Neural cell (in vitro differentiated cells): ENCODE results near the gene CD247. TPM values are rescaled to one million over a fixed set of nuclear protein-coding genes. Genes with fewer than 3 reads are reported as not detected.

Source experiments
- H2AFZ ChIP-seq: fragments of 200-600, 300-800 bp; sonication (generic), shearing (Covaris generic); 2 replicates; pipeline ENCODE4 v1.6.0; 2014; ENCODE audit warnings: low read depth, mild to moderate bottlenecking, antibody characterized with exemption, low read length, moderate library complexity
- H3F3A ChIP-seq: fragments of 200-600 bp; shearing (Covaris generic); 2 replicates; pipeline ENCODE4 v1.6.1; 2016; ENCODE audit warnings: mild to moderate bottlenecking, moderate library complexity, mixed read lengths, antibody characterized with exemption, low read length; ENCODE audit not compliant: insufficient read depth, poor library complexity, severe bottlenecking
- H3K27ac ChIP-seq: fragments of 200-600, 300-800 bp; sonication (generic), shearing (Covaris generic); 2 replicates; pipeline ENCODE4 v1.5.1; 2014; ENCODE audit warnings: mild to moderate bottlenecking, low read length, moderate library complexity
- H3K27me3 ChIP-seq: fragments of 300-800, 200-600 bp; sonication (generic), shearing (Covaris generic); 2 replicates; pipeline ENCODE4 v1.6.0; 2014; ENCODE audit warnings: mild to moderate bottlenecking, low read depth, low read length, moderate library complexity; ENCODE audit not compliant: insufficient read depth
- H3K36me3 ChIP-seq: fragments of 300-800, 200-600 bp; sonication (generic), shearing (Covaris generic); 2 replicates; pipeline ENCODE4 v1.5.1; 2014; ENCODE audit warnings: mild to moderate bottlenecking, antibody characterized with exemption, low read length, moderate library complexity; ENCODE audit not compliant: insufficient read depth
- H3K4me2 ChIP-seq: fragments of 300-800, 200-600 bp; sonication (generic), shearing (Covaris generic); 2 replicates; pipeline ENCODE4 v1.6.0; 2014; ENCODE audit warnings: mild to moderate bottlenecking, low read length
- H3K4me3 ChIP-seq: fragments of 300-800, 200-600 bp; sonication (generic), shearing (Covaris generic); 2 replicates; pipeline ENCODE4 v1.5.1; 2014; ENCODE audit warnings: mild to moderate bottlenecking, low read length, moderate library complexity
- H3K79me2 ChIP-seq: fragments of 200-600 bp; shearing (Covaris generic); replicated peaks from 2 replicates; pipeline ENCODE4 v1.6.0; 2014; ENCODE audit warnings: mild to moderate bottlenecking, low read length, moderate library complexity; ENCODE audit not compliant: insufficient read depth
- H3K9ac ChIP-seq: fragments of 300-800, 200-600 bp; sonication (generic), shearing (Covaris generic); 2 replicates; pipeline ENCODE4 v1.6.1; 2016; ENCODE audit warnings: mild to moderate bottlenecking, low read length, mixed read lengths
- H3K9me2 ChIP-seq: fragments of 200-600 bp; shearing (Covaris generic); 2 replicates; pipeline ENCODE4 v1.6.1; 2016; ENCODE audit warnings: mild to moderate bottlenecking, low read length, mixed read lengths; ENCODE audit not compliant: insufficient read depth
- H3K9me3 ChIP-seq: fragments of 200-600, 300-800 bp; sonication (generic), shearing (Covaris generic); 2 replicates; pipeline ENCODE4 v1.6.1; 2016; ENCODE audit warnings: mild to moderate bottlenecking, mixed run types, low read length, moderate library complexity, mixed read lengths
- H4K20me1 ChIP-seq: fragments of 200-600 bp; shearing (Covaris generic); 2 replicates; pipeline ENCODE4 v1.6.1; 2016; ENCODE audit warnings: mild to moderate bottlenecking, mixed run types; ENCODE audit not compliant: insufficient read depth
- EP300 ChIP-seq: fragments of 450-650 bp; conservative IDR thresholded peaks from 2 replicates; pipeline ENCODE4 v1.6.1; 2014; ENCODE audit warnings: antibody characterized with exemption, mild to moderate bottlenecking, moderate library complexity; ENCODE audit not compliant: poor library complexity, severe bottlenecking
- EZH2 ChIP-seq: fragments of 200-600, 300-800 bp; shearing (Covaris generic), sonication (generic); IDR thresholded peaks from 2 replicates; pipeline ENCODE4 v1.6.1; 2014; ENCODE audit warnings: antibody characterized with exemption, low read length, borderline replicate concordance, mild to moderate bottlenecking; ENCODE audit not compliant: insufficient read depth, poor library complexity, severe bottlenecking
- MXI1 ChIP-seq: fragments of 450-650 bp; conservative IDR thresholded peaks from 2 replicates; pipeline ENCODE4 v1.6.1; 2014; ENCODE audit warnings: antibody characterized with exemption, mild to moderate bottlenecking; ENCODE audit not compliant: poor library complexity, severe bottlenecking
- POLR2AphosphoS5 ChIP-seq: IDR thresholded peaks from 2 replicates; pipeline ENCODE4 v1.6.1; 2012
- RAD21 ChIP-seq: fragments of 450-650 bp; conservative IDR thresholded peaks from 2 replicates; pipeline ENCODE4 v1.6.1; 2014; ENCODE audit warnings: antibody characterized with exemption, mild to moderate bottlenecking, moderate library complexity
- SMC3 ChIP-seq: fragments of 450-650 bp; conservative IDR thresholded peaks from 2 replicates; pipeline ENCODE4 v1.6.1; 2014; ENCODE audit warnings: antibody characterized with exemption, mild to moderate bottlenecking, moderate library complexity; ENCODE audit not compliant: poor library complexity
- TAF1 ChIP-seq: IDR thresholded peaks from 2 replicates; pipeline ENCODE4 v1.6.1; 2012; ENCODE audit warnings: low read depth
- polyA plus RNA-seq: library from polyadenylated mRNA; depleted of rRNA; stranded (reverse); fragments of >200 nt; gene quantifications from 2 replicates; pipeline ENCODE4 v1.2.3, GENCODE V29; 2014
- TF ChIP-seq, protein P1 (sequence below): fragments of 450-650 bp; IDR thresholded peaks from 2 replicates; pipeline ENCODE4 v1.5.1; 2014; ENCODE audit warnings: antibody characterized with exemption, mild to moderate bottlenecking, moderate library complexity; ENCODE audit not compliant: poor library complexity, severe bottlenecking
- TF ChIP-seq, protein P2 (sequence below): IDR thresholded peaks from 2 replicates; pipeline ENCODE4 v1.6.1; 2012; ENCODE audit warnings: borderline replicate concordance

The CD247 gene
- polyA plus RNA-seq, 1 donor from 2014 or later: not detected

DNA sequence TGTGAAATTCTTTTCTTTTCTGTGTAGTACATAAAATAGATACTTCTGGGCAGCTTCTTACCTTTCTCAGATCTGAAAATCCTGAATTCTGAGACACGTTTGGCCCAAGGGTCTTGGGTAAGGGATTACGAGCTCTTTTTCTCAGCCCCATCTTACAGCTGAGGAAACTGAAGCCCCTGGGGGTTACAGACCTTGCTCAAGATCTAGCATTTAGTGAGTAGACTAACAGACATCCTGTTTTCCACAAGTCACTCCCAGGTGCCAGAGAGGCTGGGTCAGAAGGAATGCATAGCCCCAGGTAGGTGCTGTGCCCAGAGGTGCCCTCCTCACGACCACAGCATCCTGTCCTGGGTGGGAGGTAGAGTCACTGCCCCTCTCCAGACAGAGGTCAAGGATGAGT is 48.4 kb upstream of the CD247 start:
- Histone ChIP-seq H3F3A (no peaks in the 10 kb centered on the region), H3K9me2 (no peaks in the 10 kb centered on the region), H2AFZ (no peak overlapping the region), H3K4me2 (no peak overlapping the region), H3K9me3 (no peaks in the 10 kb centered on the region), H3K36me3 (no peaks in the 10 kb centered on the region), H3K4me3 (no peak overlapping the region), H3K27me3 (no peaks in the 10 kb centered on the region), H4K20me1 (no peaks in the 10 kb centered on the region), H3K9ac (no peak overlapping the region), H3K27ac (no peak overlapping the region), H3K79me2 (no peaks in the 10 kb centered on the region)
- no peak for TF ChIP-seq EZH2
- TF ChIP-seq SMC3: no peak
- TF ChIP-seq POLR2AphosphoS5: no peak

DNA sequence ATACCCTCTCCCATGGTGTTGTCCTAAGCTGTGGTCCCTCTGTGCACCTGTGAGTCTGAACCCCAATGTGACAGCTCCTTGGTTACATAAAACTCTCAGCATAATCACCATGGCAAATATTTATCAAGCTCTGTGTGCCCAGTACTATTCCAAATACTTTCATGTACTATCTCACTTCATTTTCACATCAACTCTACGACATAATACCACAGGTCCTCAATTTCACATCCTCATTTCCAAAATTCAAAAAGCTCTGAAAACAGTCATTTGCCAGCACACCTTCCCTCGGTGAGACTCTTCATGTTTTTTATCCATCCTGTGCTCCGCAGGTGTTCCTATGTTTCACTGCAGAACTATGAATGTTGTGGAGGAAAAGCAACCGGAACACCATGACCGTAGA is 47.6 kb upstream of the CD247 start:
- Histone ChIP-seq H3K79me2 (no peaks in the 10 kb centered on the region), H3K9me3 (no peaks in the 10 kb centered on the region), H3K4me3 (no peak overlapping the region), H2AFZ (no peak overlapping the region), H3K36me3 (no peaks in the 10 kb centered on the region), H3K9ac (no peak overlapping the region), H3K27ac (no peak overlapping the region), H3K27me3 (no peaks in the 10 kb centered on the region), H3K4me2 (no peak overlapping the region), H4K20me1 (no peaks in the 10 kb centered on the region), H3K9me2 (no peaks in the 10 kb centered on the region), H3F3A (no peaks in the 10 kb centered on the region)
- TF ChIP-seq TAF1: no peak
- no peak for TF ChIP-seq MXI1

- no peaks in the 10 kb centered on the region for H4K20me1 ChIP-seq
- no peak overlapping the region for H3K9ac ChIP-seq
- TF ChIP-seq MXI1 (no peak), SMC3 (no peak), RAD21 (no peak), POLR2AphosphoS5 (no peak), EZH2 (no peak), TAF1 (no peak), EP300 (no peak)
- TF ChIP-seq, protein P1, sequence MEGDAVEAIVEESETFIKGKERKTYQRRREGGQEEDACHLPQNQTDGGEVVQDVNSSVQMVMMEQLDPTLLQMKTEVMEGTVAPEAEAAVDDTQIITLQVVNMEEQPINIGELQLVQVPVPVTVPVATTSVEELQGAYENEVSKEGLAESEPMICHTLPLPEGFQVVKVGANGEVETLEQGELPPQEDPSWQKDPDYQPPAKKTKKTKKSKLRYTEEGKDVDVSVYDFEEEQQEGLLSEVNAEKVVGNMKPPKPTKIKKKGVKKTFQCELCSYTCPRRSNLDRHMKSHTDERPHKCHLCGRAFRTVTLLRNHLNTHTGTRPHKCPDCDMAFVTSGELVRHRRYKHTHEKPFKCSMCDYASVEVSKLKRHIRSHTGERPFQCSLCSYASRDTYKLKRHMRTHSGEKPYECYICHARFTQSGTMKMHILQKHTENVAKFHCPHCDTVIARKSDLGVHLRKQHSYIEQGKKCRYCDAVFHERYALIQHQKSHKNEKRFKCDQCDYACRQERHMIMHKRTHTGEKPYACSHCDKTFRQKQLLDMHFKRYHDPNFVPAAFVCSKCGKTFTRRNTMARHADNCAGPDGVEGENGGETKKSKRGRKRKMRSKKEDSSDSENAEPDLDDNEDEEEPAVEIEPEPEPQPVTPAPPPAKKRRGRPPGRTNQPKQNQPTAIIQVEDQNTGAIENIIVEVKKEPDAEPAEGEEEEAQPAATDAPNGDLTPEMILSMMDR: no peak
- TF ChIP-seq, protein P2, sequence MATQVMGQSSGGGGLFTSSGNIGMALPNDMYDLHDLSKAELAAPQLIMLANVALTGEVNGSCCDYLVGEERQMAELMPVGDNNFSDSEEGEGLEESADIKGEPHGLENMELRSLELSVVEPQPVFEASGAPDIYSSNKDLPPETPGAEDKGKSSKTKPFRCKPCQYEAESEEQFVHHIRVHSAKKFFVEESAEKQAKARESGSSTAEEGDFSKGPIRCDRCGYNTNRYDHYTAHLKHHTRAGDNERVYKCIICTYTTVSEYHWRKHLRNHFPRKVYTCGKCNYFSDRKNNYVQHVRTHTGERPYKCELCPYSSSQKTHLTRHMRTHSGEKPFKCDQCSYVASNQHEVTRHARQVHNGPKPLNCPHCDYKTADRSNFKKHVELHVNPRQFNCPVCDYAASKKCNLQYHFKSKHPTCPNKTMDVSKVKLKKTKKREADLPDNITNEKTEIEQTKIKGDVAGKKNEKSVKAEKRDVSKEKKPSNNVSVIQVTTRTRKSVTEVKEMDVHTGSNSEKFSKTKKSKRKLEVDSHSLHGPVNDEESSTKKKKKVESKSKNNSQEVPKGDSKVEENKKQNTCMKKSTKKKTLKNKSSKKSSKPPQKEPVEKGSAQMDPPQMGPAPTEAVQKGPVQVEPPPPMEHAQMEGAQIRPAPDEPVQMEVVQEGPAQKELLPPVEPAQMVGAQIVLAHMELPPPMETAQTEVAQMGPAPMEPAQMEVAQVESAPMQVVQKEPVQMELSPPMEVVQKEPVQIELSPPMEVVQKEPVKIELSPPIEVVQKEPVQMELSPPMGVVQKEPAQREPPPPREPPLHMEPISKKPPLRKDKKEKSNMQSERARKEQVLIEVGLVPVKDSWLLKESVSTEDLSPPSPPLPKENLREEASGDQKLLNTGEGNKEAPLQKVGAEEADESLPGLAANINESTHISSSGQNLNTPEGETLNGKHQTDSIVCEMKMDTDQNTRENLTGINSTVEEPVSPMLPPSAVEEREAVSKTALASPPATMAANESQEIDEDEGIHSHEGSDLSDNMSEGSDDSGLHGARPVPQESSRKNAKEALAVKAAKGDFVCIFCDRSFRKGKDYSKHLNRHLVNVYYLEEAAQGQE: no peak
- no peaks in the 10 kb centered on the region for H3K9me3 ChIP-seq
- no peak overlapping the region for H2AFZ ChIP-seq
- H3K27me3 ChIP-seq: no peaks in the 10 kb centered on the region
- H3K36me3 ChIP-seq: no peaks in the 10 kb centered on the region
- no peak overlapping the region for H3K27ac ChIP-seq
- H3K4me2 ChIP-seq: no peak overlapping the region
- H3K9me2 ChIP-seq: no peaks in the 10 kb centered on the region
- H3K4me3 ChIP-seq: no peak overlapping the region
- H3K79me2 ChIP-seq: no peaks in the 10 kb centered on the region
- no peaks in the 10 kb centered on the region for H3F3A ChIP-seq
These were observed 46.4 kb upstream of the CD247 start for GRCh38 chr1:167564612-167565270.
